IMR-90 (cell line): ENCODE data around the gene TRIM40.

Experiments used
- CEBPB ChIP-seq: IDR thresholded peaks from 2 replicates; pipeline ENCODE4 v1.6.1; 2012; ENCODE audit warnings: low read depth, low read length, improper control_type of control experiment
- CTCF ChIP-seq: conservative IDR thresholded peaks from 2 replicates; pipeline ENCODE4 v1.5.1; 2012; ENCODE audit warnings: mild to moderate bottlenecking, low read depth, low read length, improper control_type of control experiment
- ELK1 ChIP-seq: fragments of 150-350 bp; IDR thresholded peaks from 2 replicates; pipeline ENCODE4 v1.6.1; 2016; ENCODE audit warnings: low read depth, mild to moderate bottlenecking, low read length, moderate library complexity, borderline replicate concordance
- POLR2A ChIP-seq: IDR thresholded peaks from 2 replicates; pipeline ENCODE4 v1.6.1; 2012; ENCODE audit warnings: mild to moderate bottlenecking, low read depth, low read length
- RAD21 ChIP-seq: IDR thresholded peaks from 2 replicates; pipeline ENCODE4 v1.6.1; 2012; ENCODE audit warnings: low read length, improper control_type of control experiment
- RFX5 ChIP-seq: IDR thresholded peaks from 2 replicates; pipeline ENCODE4 v1.8.0; 2012; ENCODE audit warnings: low read depth, mild to moderate bottlenecking, low read length, moderate library complexity
- TF ChIP-seq, protein P1 (sequence below): fragments of 150-350 bp; IDR thresholded peaks from 2 replicates; pipeline ENCODE4 v1.6.1; 2017; ENCODE audit warnings: mild to moderate bottlenecking, antibody characterized with exemption, low read length, low read depth

DNA sequence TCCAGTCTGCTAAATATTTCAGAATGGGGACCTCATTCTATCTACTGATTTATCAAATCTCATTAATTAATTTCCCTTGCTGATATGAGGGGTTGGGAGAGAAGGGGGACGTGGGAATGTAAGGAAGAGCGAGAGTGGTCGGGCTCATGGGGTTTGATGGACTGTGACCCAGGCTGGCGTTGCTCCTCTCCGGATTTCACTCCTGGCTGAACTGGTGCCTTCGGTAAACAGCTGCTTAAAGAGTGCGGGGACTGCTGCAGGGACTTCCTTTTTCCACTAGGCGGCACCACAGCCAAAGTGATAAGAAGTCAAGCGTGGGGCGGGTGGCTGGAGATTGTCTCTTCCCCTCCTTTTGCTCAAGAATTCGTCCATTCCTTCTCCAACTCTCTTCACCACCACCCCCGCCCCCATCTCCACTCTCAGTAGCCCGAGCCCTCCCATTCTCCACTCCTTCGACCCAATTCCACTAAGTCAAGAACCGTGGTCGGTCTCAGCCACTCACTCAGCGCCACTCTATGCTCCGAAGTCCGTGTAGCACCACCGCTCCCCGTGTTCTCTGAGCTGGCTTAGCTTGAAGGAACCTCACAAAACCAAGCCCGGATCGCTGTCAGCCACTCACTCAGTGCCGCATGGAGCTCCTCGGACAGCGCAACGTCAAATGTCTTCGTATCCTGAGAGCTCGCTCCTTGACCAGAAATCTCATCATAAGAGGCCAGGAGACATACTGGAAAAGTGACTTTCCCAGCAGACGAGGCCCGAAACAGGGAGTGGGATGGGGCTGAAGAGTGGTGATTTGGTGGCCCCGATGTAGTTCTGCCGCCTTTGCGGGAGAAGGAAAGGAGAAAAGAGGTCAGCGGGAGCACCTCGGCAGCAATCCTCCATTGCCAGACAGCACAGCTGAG, 32.7 kb upstream of the TRIM40 start:
- no peak for TF ChIP-seq RFX5
- TF ChIP-seq POLR2A: peak; percentile 42; the same call in 1 of the 2 replicates
- peak; percentile 94 for TF ChIP-seq CTCF
- TF ChIP-seq, protein P1, sequence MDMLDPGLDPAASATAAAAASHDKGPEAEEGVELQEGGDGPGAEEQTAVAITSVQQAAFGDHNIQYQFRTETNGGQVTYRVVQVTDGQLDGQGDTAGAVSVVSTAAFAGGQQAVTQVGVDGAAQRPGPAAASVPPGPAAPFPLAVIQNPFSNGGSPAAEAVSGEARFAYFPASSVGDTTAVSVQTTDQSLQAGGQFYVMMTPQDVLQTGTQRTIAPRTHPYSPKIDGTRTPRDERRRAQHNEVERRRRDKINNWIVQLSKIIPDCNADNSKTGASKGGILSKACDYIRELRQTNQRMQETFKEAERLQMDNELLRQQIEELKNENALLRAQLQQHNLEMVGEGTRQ: no peak
- no peak for TF ChIP-seq CEBPB
- TF ChIP-seq ELK1: no peak
- TF ChIP-seq RAD21: peak; percentile 85
